ENCODE measurements around the gene ANKRD34A. TPM values are rescaled to one million over a fixed set of nuclear protein-coding genes. Genes with fewer than 3 reads are reported as not detected.

The ANKRD34A gene
- total and polyA plus RNA-seq, 2 of the 4 experiments (the other 2 are of a cell fraction): 0.90 to 1.9 TPM

GRCh38 chr1:145937436-145937835, 26.9 kb downstream of the ANKRD34A start:
- no peak overlapping the region for H3K18ac ChIP-seq (ENCODE audit: low read depth, low read length)
- TF ChIP-seq, protein P1, sequence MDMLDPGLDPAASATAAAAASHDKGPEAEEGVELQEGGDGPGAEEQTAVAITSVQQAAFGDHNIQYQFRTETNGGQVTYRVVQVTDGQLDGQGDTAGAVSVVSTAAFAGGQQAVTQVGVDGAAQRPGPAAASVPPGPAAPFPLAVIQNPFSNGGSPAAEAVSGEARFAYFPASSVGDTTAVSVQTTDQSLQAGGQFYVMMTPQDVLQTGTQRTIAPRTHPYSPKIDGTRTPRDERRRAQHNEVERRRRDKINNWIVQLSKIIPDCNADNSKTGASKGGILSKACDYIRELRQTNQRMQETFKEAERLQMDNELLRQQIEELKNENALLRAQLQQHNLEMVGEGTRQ (IDR thresholded peaks at IDR 0.05; ENCODE audit: low read depth, low read length): no peak
- no peak for TF ChIP-seq RAD21 (IDR thresholded peaks at IDR 0.05; ENCODE audit: low read length)
- TF ChIP-seq MAFK (IDR thresholded peaks at IDR 0.05; ENCODE audit: low read depth, low read length): no peak
- TF ChIP-seq MXI1 (IDR thresholded peaks at IDR 0.05; ENCODE audit: borderline replicate concordance, low read depth, low read length): no peak
- no peak for TF ChIP-seq NFE2L2 (IDR thresholded peaks at IDR 0.05; ENCODE audit: low read depth, low read length)
- no peak for TF ChIP-seq BHLHE40 (IDR thresholded peaks at IDR 0.05; ENCODE audit: low read depth, low read length)
- TF ChIP-seq, protein P2, sequence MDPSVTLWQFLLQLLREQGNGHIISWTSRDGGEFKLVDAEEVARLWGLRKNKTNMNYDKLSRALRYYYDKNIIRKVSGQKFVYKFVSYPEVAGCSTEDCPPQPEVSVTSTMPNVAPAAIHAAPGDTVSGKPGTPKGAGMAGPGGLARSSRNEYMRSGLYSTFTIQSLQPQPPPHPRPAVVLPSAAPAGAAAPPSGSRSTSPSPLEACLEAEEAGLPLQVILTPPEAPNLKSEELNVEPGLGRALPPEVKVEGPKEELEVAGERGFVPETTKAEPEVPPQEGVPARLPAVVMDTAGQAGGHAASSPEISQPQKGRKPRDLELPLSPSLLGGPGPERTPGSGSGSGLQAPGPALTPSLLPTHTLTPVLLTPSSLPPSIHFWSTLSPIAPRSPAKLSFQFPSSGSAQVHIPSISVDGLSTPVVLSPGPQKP (IDR thresholded peaks at IDR 0.05; ENCODE audit: borderline replicate concordance, low read depth, low read length): no peak
- TF ChIP-seq FOS (IDR thresholded peaks at IDR 0.05; ENCODE audit: low read depth, low read length): no peak
- TF ChIP-seq RCOR1 (IDR thresholded peaks at IDR 0.05; ENCODE audit: insufficient replicate concordance, low read length): no peak
- no peak for TF ChIP-seq SMC3 (IDR thresholded peaks at IDR 0.05; ENCODE audit: low read depth, low read length)
- TF ChIP-seq POLR2A (IDR thresholded peaks at IDR 0.05; ENCODE audit: low read depth, low read length): no peak
- TF ChIP-seq CHD1 (IDR thresholded peaks at IDR 0.05; ENCODE audit: low read depth, low read length): no peak
- TF ChIP-seq, protein P3, sequence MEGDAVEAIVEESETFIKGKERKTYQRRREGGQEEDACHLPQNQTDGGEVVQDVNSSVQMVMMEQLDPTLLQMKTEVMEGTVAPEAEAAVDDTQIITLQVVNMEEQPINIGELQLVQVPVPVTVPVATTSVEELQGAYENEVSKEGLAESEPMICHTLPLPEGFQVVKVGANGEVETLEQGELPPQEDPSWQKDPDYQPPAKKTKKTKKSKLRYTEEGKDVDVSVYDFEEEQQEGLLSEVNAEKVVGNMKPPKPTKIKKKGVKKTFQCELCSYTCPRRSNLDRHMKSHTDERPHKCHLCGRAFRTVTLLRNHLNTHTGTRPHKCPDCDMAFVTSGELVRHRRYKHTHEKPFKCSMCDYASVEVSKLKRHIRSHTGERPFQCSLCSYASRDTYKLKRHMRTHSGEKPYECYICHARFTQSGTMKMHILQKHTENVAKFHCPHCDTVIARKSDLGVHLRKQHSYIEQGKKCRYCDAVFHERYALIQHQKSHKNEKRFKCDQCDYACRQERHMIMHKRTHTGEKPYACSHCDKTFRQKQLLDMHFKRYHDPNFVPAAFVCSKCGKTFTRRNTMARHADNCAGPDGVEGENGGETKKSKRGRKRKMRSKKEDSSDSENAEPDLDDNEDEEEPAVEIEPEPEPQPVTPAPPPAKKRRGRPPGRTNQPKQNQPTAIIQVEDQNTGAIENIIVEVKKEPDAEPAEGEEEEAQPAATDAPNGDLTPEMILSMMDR (conservative IDR thresholded peaks at IDR 0.05; ENCODE audit: low read depth, low read length): no peak
- TF ChIP-seq CEBPB (IDR thresholded peaks at IDR 0.05; ENCODE audit: low read depth, low read length): no peak
- no CpG with 5 or more reads among the region's 1 CpG for WGBS, 2 experiments (ENCODE audit: extremely low coverage in 2 of 2, insufficient read length in 1 of 2)
- H3K27ac ChIP-seq (ENCODE audit: insufficient read depth, low read length): no peak overlapping the region
- no peaks in the 10 kb centered on the region for H3K27me3 ChIP-seq (ENCODE audit: control insufficient read depth, insufficient read depth, low read length)
- no peak overlapping the region for H3K4me2 ChIP-seq (ENCODE audit: low read depth, low read length)
- no TSS peak for BruUV-seq (replicated peaks)
- intact Hi-C loops (cut with micrococcal nuclease) (no loop called here), in situ Hi-C loops (cut with MboI; ENCODE audit: low sequenced_read_pairs) (no loop called here), dilution Hi-C loops (cut with HindIII; ENCODE audit: low sequenced_read_pairs, unreplicated experiment) (no loop called here)
- no peak for DNase-seq
- H3K4ac ChIP-seq (ENCODE audit: low read depth, low read length): no peak overlapping the region
- H2BK15ac ChIP-seq (ENCODE audit: low read depth, low read length): no peak overlapping the region
- no peaks in the 10 kb centered on the region for H4K20me1 ChIP-seq (ENCODE audit: insufficient read depth, low read length)
- no peak overlapping the region for H4K5ac ChIP-seq (ENCODE audit: low read depth, low read length)
- no peak overlapping the region for H4K8ac ChIP-seq (ENCODE audit: low read depth in 2 of 2, low read length in 2 of 2)
- H3K36me3 ChIP-seq (ENCODE audit: control insufficient read depth, insufficient read depth, low read length): peaks cover 19% of the 10 kb centered on the region
- no peak for ATAC-seq (ENCODE audit: low read depth)
- no peak overlapping the region for H2BK120ac ChIP-seq (ENCODE audit: low read depth, low read length)
- H3K14ac ChIP-seq (replicated peaks; ENCODE audit: low read depth, low read length): no peak overlapping the region
- no peak overlapping the region for H3K9ac ChIP-seq (ENCODE audit: low read depth, low read length)
- ChIA-PET CTCF (no interaction called here), POLR2A (ENCODE audit: unreplicated experiment) (no interaction called here)
- no peak overlapping the region for H3K4me3 ChIP-seq (ENCODE audit: insufficient read depth, low read depth, low read length)
- H3K23ac ChIP-seq (ENCODE audit: low read depth, low read length): no peak overlapping the region
- H3K4me1 ChIP-seq (ENCODE audit: control insufficient read depth, insufficient read depth, low read length): 0 out of 2 replicates have a peak, but pooled peaks cover 2% of the 10 kb centered on the region
- H2AFZ ChIP-seq (replicated peaks; ENCODE audit: low read length, poor library complexity): no peak overlapping the region
- no peak overlapping the region for H2AK5ac ChIP-seq (ENCODE audit: low read depth, low read length)
- peaks cover 0 to 8% of the 10 kb centered on the region in 2 experiments; a peak in 3 of 4 replicates for H3K79me1 ChIP-seq (ENCODE audit: low read depth in 1 of 2, low read length in 2 of 2)
- H3K9me3 ChIP-seq (ENCODE audit: control insufficient read depth, insufficient read depth, low read length): no peaks in the 10 kb centered on the region
- H4K91ac ChIP-seq (ENCODE audit: insufficient read depth, low read depth, low read length): no peak overlapping the region
- H2BK20ac ChIP-seq (ENCODE audit: low read depth, low read length): no peak overlapping the region
- H2AK9ac ChIP-seq (replicated peaks; ENCODE audit: low read depth, low read length, poor library complexity): no peak overlapping the region
- H2BK5ac ChIP-seq (ENCODE audit: low read depth, low read length, poor library complexity, severe bottlenecking): no peak overlapping the region
- H3K9me1 ChIP-seq (ENCODE audit: insufficient read depth, low read length): no peaks in the 10 kb centered on the region
- H3K56ac ChIP-seq (ENCODE audit: extremely low read depth, insufficient read depth, low read length): no peak overlapping the region

All from IMR-90 (cell line).